SW480 (cell line): Measurements from ENCODE around the gene SCAPER.
"Not testable (repeated sequence)": the region's sequence is repeated elsewhere in the genome, so short reads cannot be mapped to it uniquely, and the experiment has no call there.

Experiments
- DNase-seq: peaks from one replicate; pipeline ENCODE4 v3.0.0-alpha.2; 2016; ENCODE audit warnings: low spot score

The SCAPER gene

GRCh38 chr15:76313175-76313567 is 592.0 kb downstream of the SCAPER start:
- DNase-seq, result not testable (repeated sequence)

- DNase-seq, result peak; percentile 7
These were observed 592.5 kb downstream of the SCAPER start for GRCh38 chr15:76312540-76313174.

GRCh38 chr15:76311100-76311953 is 593.8 kb downstream of the SCAPER start, which contains the start of gene ETFA:
Gene ETFA, minus strand, starts transcription at chr15:76311469. Its CDS starts 81 bp downstream, at chr15:76311388.
- peak; percentile 95 for DNase-seq

- peak; percentile 16 for DNase-seq
These were observed 594.6 kb downstream of the SCAPER start for GRCh38 chr15:76310475-76311099.

GRCh38 chr15:76309601-76310330 is 595.4 kb downstream of the SCAPER start:
- no peak for DNase-seq

GRCh38 chr15:76303909-76304308 is 601.2 kb downstream of the SCAPER start:
- no peak for DNase-seq

GRCh38 chr15:76299786-76300185 is 605.4 kb downstream of the SCAPER start:
- no peak for DNase-seq

GRCh38 chr15:76298986-76299385 is 606.2 kb downstream of the SCAPER start:
- no peak for DNase-seq

- DNase-seq, result not testable (repeated sequence)
These were observed 607.2 kb downstream of the SCAPER start for GRCh38 chr15:76297951-76298350.
